GM12878 (cell line): Measurements from ENCODE around the gene DENND1C. TPM values are rescaled to one million over a fixed set of nuclear protein-coding genes. Genes with fewer than 3 reads are reported as not detected.

Experiments
- ATF3 ChIP-seq: IDR thresholded peaks from 2 replicates; pipeline ENCODE4 v1.6.1; 2011; ENCODE audit warnings: low read depth, mild to moderate bottlenecking, low read length, moderate library complexity, borderline replicate concordance; ENCODE audit errors: extremely low read depth
- CHD4 ChIP-seq: fragments of 200-600 bp; sonication (generic); IDR thresholded peaks from 2 replicates; pipeline ENCODE4 v1.6.1; 2016; ENCODE audit warnings: mild to moderate bottlenecking
- CREB1 ChIP-seq: IDR thresholded peaks from 2 replicates; pipeline ENCODE4 v1.6.1; 2012; ENCODE audit warnings: low read depth, mild to moderate bottlenecking, inconsistent platforms
- DPF2 ChIP-seq: fragments of 450-650 bp; IDR thresholded peaks from 2 replicates; pipeline ENCODE4 v1.6.1; 2017; ENCODE audit warnings: mild to moderate bottlenecking
- GATAD2B ChIP-seq: fragments of 450-650 bp; conservative IDR thresholded peaks from 2 replicates; pipeline ENCODE4 v1.6.1; 2017; ENCODE audit warnings: low read depth, mild to moderate bottlenecking, moderate library complexity
- HCFC1 ChIP-seq: fragments of 150-350 bp; IDR thresholded peaks from 2 replicates; pipeline ENCODE4 v1.6.1; 2014; ENCODE audit warnings: low read length
- IKZF1 ChIP-seq: fragments of 450-650 bp; conservative IDR thresholded peaks from 2 replicates; pipeline ENCODE4 v1.6.1; 2017; ENCODE audit warnings: antibody characterized with exemption, mild to moderate bottlenecking
- IKZF2 ChIP-seq, 2 experiments: fragments of 450-650 bp; IDR thresholded peaks; 2 replicates each; pipeline ENCODE4 v1.6.1; 2017; ENCODE audit warnings: mild to moderate bottlenecking in 2 of 2, moderate library complexity in 2 of 2
- JUND ChIP-seq: IDR thresholded peaks from 2 replicates; pipeline ENCODE4 v1.6.1; 2012; ENCODE audit warnings: low read depth, mild to moderate bottlenecking, low read length, improper control_type of control experiment, moderate library complexity
- LARP7 ChIP-seq: fragments of 450-650 bp; IDR thresholded peaks from 2 replicates; pipeline ENCODE4 v1.6.1; 2017; ENCODE audit warnings: mild to moderate bottlenecking
- MLLT1 ChIP-seq: fragments of 450-650 bp; IDR thresholded peaks from 2 replicates; pipeline ENCODE4 v1.6.1; 2016; ENCODE audit warnings: mild to moderate bottlenecking
- MYC ChIP-seq: IDR thresholded peaks from 2 replicates; pipeline ENCODE4 v1.6.1; 2011; ENCODE audit warnings: mild to moderate bottlenecking, low read length, moderate library complexity, inconsistent platforms; ENCODE audit not compliant: insufficient read depth, insufficient replicate concordance, insufficient read length, severe bottlenecking
- NR2F1 ChIP-seq: fragments of 450-650 bp; conservative IDR thresholded peaks from 2 replicates; pipeline ENCODE4 v1.6.1; 2017; ENCODE audit warnings: mild to moderate bottlenecking
- NRF1 ChIP-seq: conservative IDR thresholded peaks from 2 replicates; pipeline ENCODE4 v1.6.1; 2011; ENCODE audit warnings: mild to moderate bottlenecking, low read depth, low read length, improper control_type of control experiment
- PAX5 ChIP-seq: IDR thresholded peaks from 2 replicates; pipeline ENCODE4 v1.6.1; 2011; ENCODE audit warnings: low read depth, low read length, borderline replicate concordance
- POLR2A ChIP-seq: IDR thresholded peaks from 2 replicates; pipeline ENCODE4 v1.6.1; 2011; ENCODE audit warnings: low read depth, mild to moderate bottlenecking, low read length
- SMAD5 ChIP-seq: IDR thresholded peaks from 2 replicates; pipeline ENCODE4 v1.6.1; 2016; ENCODE audit warnings: antibody characterized with exemption, low read depth
- SMC3 ChIP-seq: IDR thresholded peaks from 2 replicates; pipeline ENCODE4 v1.6.1; 2011; ENCODE audit warnings: low read length, improper control_type of control experiment, borderline replicate concordance
- STAT3 ChIP-seq: IDR thresholded peaks from 2 replicates; pipeline ENCODE4 v1.6.1; 2011; ENCODE audit warnings: low read depth, low read length, improper control_type of control experiment
- SUZ12 ChIP-seq: fragments of 200-600 bp; sonication (generic); IDR thresholded peaks from one replicate; pipeline ENCODE4 v1.6.1; 2018; ENCODE audit warnings: antibody characterized with exemption, mild to moderate bottlenecking; ENCODE audit not compliant: unreplicated experiment
- TARDBP ChIP-seq: IDR thresholded peaks from 2 replicates; pipeline ENCODE4 v1.6.1; 2016; ENCODE audit warnings: borderline replicate concordance
- TBL1XR1 ChIP-seq: IDR thresholded peaks from 2 replicates; pipeline ENCODE4 v1.6.1; 2012; ENCODE audit warnings: low read depth, low read length, improper control_type of control experiment
- TCF3 ChIP-seq: IDR thresholded peaks from 2 replicates; pipeline ENCODE4 v1.6.1; 2012; ENCODE audit warnings: low read depth, mild to moderate bottlenecking, low read length, borderline replicate concordance; ENCODE audit not compliant: insufficient read depth
- TCF7 ChIP-seq: IDR thresholded peaks from 2 replicates; pipeline ENCODE4 v1.6.1; 2014; ENCODE audit warnings: antibody characterized with exemption, borderline replicate concordance
- WRNIP1 ChIP-seq: IDR thresholded peaks from 2 replicates; pipeline ENCODE4 v1.6.1; 2011; ENCODE audit warnings: low read depth, low read length, improper control_type of control experiment, borderline replicate concordance
- ZBED1 ChIP-seq: IDR thresholded peaks from 2 replicates; pipeline ENCODE4 v1.6.1; 2016; ENCODE audit warnings: borderline replicate concordance
- ZBTB4 ChIP-seq: fragments of 450-650 bp; formaldehyde crosslinking; IDR thresholded peaks from 2 replicates; pipeline ENCODE4 v1.4.0; 2022; ENCODE audit warnings: mild to moderate bottlenecking, moderate library complexity
- ZNF217 ChIP-seq: fragments of 450-650 bp; IDR thresholded peaks from 2 replicates; pipeline ENCODE4 v1.6.1; 2017; ENCODE audit warnings: antibody characterized with exemption, mild to moderate bottlenecking
- ZSCAN29 ChIP-seq: fragments of 450-650 bp; IDR thresholded peaks from 2 replicates; pipeline ENCODE4 v1.6.1; 2017; ENCODE audit warnings: mild to moderate bottlenecking, moderate library complexity
- polyA plus RNA-seq, 11 experiments: library from polyadenylated mRNA; depleted of rRNA in 4 of 11; unstranded in 6 of 11; stranded (reverse) in 5 of 11; fragments of >200 nt; fragmentation: Nextera tagmentation in 4 of 11; fragmentation: Illumina TruSeq in 1 of 11; extraction: Ambion mirVana in 4 of 11; extraction: Trizol in 1 of 11; gene quantifications; 1 replicate in 1 of 11; 2 replicates in 10 of 11; pipeline versions ENCODE4 v1.2.1 to v1.2.3, GENCODE V29; 2011 to 2016; ENCODE audit warnings: inconsistent platforms in 2 of 11, missing spikeins in 2 of 11, low read depth in 1 of 11
- total RNA-seq, 4 experiments: library from RNA; depleted of rRNA in 3 of 4; stranded (reverse); fragments of >200 nt in 3 of 4; fragmentation: Illumina TruSeq in 1 of 4; extraction: Trizol in 1 of 4; gene quantifications; 2 replicates each; pipeline versions ENCODE4 v1.2.1 to v1.2.3, GENCODE V29; 2013 to 2021

The DENND1C gene
- total and polyA plus RNA-seq, 10 of the 15 experiments (the other 5 are each of a cell fraction or from before 2014, with no cell fraction given), result 2.4 to 54.3 (median 32.7) TPM

GRCh38 chr19:6460099-6460884 lies 21.3 kb downstream of the DENND1C start (continued):
- TF ChIP-seq ZBTB4 (CRISPR knock-in tag) (no peak), TARDBP (no peak), SMC3 (peak; percentile 13; the same call in 1 of the 2 replicates), JUND (no peak), NR2F1 (peak; percentile 74), IKZF1 (peak; percentile 93), LARP7 (peak; percentile 25; the same call in 1 of the 2 replicates), POLR2A (peak; percentile 82), GATAD2B (peak; percentile 69), WRNIP1 (no peak; the same call in 1 of the 2 replicates), TBL1XR1 (0 out of 2 replicates have a peak, but pooled peaks have one; percentile 27), MLLT1 (peak; percentile 63; the same call in 1 of the 2 replicates), STAT3 (no peak), NRF1 (no peak), SMAD5 (0 out of 2 replicates have a peak, but pooled peaks have one; percentile 57), HCFC1 (no peak), ATF3 (no peak), ZNF217 (peak; percentile 97), DPF2 (peak; percentile 68; the same call in 1 of the 2 replicates), CHD4 (no peak), ZSCAN29 (no peak; the same call in 1 of the 2 replicates), IKZF2 (IDR thresholded peaks at IDR 0.05) (peak; percentile 90 to 91), MYC (no peak), ZBED1 (no peak), SUZ12 (no peak), TCF3 (peak; percentile 63; the same call in 1 of the 2 replicates), CREB1 (peak; percentile 59; the same call in 1 of the 2 replicates), PAX5 (peak; percentile 59), TCF7 (no peak)
